Ovary (tissue), 3 donors: Measurements from ENCODE around the gene POC1A.

ENCODE experiments used
- CTCF ChIP-seq, 3 donors: fragments of 450-650 bp in 2 of 3; fragments of 200-600 bp in 1 of 3; IDR thresholded peaks; one replicate each; pipeline versions ENCODE4 v1.5.1 to v1.8.0; 2016 to 2022; ENCODE audit warnings: antibody characterized with exemption in 3 of 3, mild to moderate bottlenecking in 1 of 3
- EP300 ChIP-seq: sonication (generic); formaldehyde crosslinking; IDR thresholded peaks from one replicate; pipeline ENCODE4 v1.6.1; 2017; ENCODE audit warnings: antibody characterized with exemption
- POLR2A ChIP-seq: fragments of 450-650 bp; IDR thresholded peaks from one replicate; pipeline ENCODE4 v1.6.1; 2017; ENCODE audit warnings: antibody characterized with exemption, mild to moderate bottlenecking, moderate library complexity
- donor health status: DM: no; HTN: no; CAD: no.

DNA sequence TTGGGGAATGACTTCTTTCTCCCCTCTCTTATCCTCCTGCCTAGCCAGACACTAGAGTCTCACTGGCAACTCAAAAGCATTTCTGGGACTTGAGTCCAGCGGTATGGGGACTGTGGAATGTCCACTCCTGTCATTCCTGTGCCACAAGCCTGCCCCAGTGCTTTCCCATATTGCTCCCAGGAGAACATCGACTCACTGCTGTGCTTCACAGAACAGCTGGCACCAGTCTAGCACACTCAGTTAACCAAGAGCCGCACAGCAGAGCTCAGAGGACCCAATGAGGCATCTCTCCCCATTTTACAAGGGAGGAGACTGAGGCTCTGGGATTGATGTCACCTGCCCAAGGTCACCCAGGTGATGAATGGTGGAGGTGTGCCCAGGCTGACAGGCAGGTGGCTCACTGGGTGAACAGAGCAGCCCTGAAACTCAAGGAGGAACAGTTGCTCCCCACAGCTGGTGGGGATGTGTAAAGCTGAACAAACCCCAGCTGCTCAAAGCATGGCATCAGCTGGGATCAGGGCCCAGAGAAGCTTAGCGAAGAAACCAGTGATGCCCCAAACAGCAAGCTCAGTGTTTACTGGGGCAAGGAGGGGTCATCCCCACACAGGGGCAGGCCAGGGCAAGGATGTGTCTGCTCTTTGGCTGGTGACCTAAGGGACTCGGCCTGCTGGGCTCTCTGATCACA lies 62.5 kb downstream of the POC1A start:
- TF ChIP-seq CTCF (IDR thresholded peaks at IDR 0.05) (no peak), POLR2A (no peak), EP300 (no peak)
